Kidney (tissue), 14 donors: ENCODE data around the gene SLC12A7. TPM values are rescaled to one million over a fixed set of nuclear protein-coding genes. Genes with fewer than 3 reads are reported as not detected.
"Not testable (repeated sequence)": the region's sequence is repeated elsewhere in the genome, so short reads cannot be mapped to it uniquely, and the experiment has no call there.

ENCODE experiments used
- DNase-seq, 5 donors: peaks; one replicate each; pipeline ENCODE4 v3.0.0-alpha.2; 2013 to 2020
- FAIRE-seq: peaks from 2 replicates; lab custom pipeline; 2012; peaks lifted over from hg19 to GRCh38; lab: Jason Lieb, UNC
- H3K27ac ChIP-seq, 2 donors: one replicate each; pipeline ENCODE4 v1.7.0; 2013; ENCODE audit warnings: low read depth in 2 of 2, low read length in 2 of 2, inconsistent platforms in 1 of 2
- H3K27me3 ChIP-seq: one replicate; pipeline ENCODE4 v1.7.1; 2013; ENCODE audit warnings: low read length, inconsistent platforms; ENCODE audit not compliant: control insufficient read depth, insufficient read depth
- H3K36me3 ChIP-seq, 3 donors: one replicate each; pipeline versions ENCODE4 v1.7.0 to v1.7.1; 2013; ENCODE audit warnings: low read length in 3 of 3, control low read depth in 1 of 3, inconsistent platforms in 1 of 3; ENCODE audit not compliant: insufficient read depth in 3 of 3, control insufficient read depth in 2 of 3
- H3K4me1 ChIP-seq, 3 donors: one replicate each; pipeline versions ENCODE4 v1.7.0 to v1.7.1; 2013; ENCODE audit warnings: low read length in 3 of 3, inconsistent platforms in 1 of 3, low read depth in 1 of 3; ENCODE audit not compliant: control insufficient read depth in 2 of 3, insufficient read depth in 2 of 3
- H3K4me3 ChIP-seq, 3 donors: one replicate each; pipeline versions ENCODE4 v1.7.0 to v1.8.1; 2013; ENCODE audit warnings: low read length in 3 of 3, control low read depth in 1 of 3, inconsistent platforms in 1 of 3
- H3K9ac ChIP-seq, 3 donors: one replicate each; pipeline versions ENCODE4 v1.7.0 to v1.7.1; 2013; ENCODE audit warnings: low read length in 3 of 3, control low read depth in 1 of 3, inconsistent platforms in 1 of 3
- H3K9me3 ChIP-seq, 3 donors: one replicate each; pipeline versions ENCODE4 v1.7.0 to v1.7.1; 2013; ENCODE audit warnings: low read length in 3 of 3, control low read depth in 1 of 3, inconsistent platforms in 1 of 3; ENCODE audit not compliant: control insufficient read depth in 2 of 3, insufficient read depth in 1 of 3
- intact Hi-C: fragments of 100-400 bp; cut with DNase I; formaldehyde crosslinking; loops from one replicate; pipeline ENCODE4 v1.11.1; 2022
- polyA plus RNA-seq: library from polyadenylated mRNA; stranded (reverse); fragments of 350-450 nt; fragmentation: Illumina TruSeq; extraction: RNeasy Lipid Tissue Mini Kit (QIAGEN cat#74804); gene quantifications from one replicate; pipeline ENCODE4 v1.2.3, GENCODE V29; 2014; ENCODE audit warnings: low read depth, low replicate concordance; ENCODE audit not compliant: insufficient read depth
- total RNA-seq: library from RNA; stranded (reverse); fragmentation: NEBNext Ultra II Directional; extraction: Animal tissue kit (Norgen Biotek cat#: 25700); gene quantifications from one replicate; pipeline ENCODE4 v1.2.1, GENCODE V29; 2021
- TF ChIP-seq, protein P1 (sequence below): IDR thresholded peaks from 3 replicates; pipeline ENCODE4 v1.5.1; 2012; ENCODE audit warnings: mild to moderate bottlenecking, moderate library complexity, borderline replicate concordance; ENCODE audit not compliant: insufficient read depth; ENCODE audit errors: extremely low read depth
- donor health status: control.
- donor health status: control.
- donor health status: control.
- donor health status: control.
- donor health status: control.
- donor health status: DM: yes; HTN: yes; CAD: no.
- donor health status: Normal renal cell carcinoma (clear cell type).

The SLC12A7 gene
- total and polyA plus RNA-seq, 2 donors from 2014 or later = 28.2 to 92.9 TPM

DNA sequence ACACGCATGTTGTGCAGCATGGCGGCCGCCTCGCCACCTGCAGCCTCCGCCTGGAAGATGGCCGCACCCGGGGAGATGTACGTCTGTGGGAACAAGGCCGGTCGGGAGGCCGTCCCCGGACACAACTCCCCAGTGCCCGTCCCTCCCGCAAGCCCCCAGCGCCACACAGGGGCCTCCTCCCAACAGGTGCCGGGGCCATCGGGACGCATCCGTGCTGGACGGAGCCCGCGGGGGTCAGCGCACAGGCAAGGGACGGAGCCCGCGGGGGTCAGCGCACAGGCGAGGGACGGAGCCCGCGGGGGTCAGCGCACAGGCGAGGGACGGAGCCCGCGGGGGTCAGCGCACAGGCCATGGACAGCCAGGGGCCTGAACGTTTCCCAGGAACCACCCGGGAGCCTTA lies 26.5 kb downstream of the SLC12A7 start:
- Histone ChIP-seq H3K27ac (no peak overlapping the region), H3K9me3 (no peaks in the 10 kb centered on the region), H3K36me3 (peaks cover 0 to 37% (median 16%) of the 10 kb centered on the region in 3 donors), H3K4me1 (peaks cover 0 to 9% (median 4%) of the 10 kb centered on the region in 3 donors), H3K27me3 (no peaks in the 10 kb centered on the region), H3K4me3 (no peak overlapping the region), H3K9ac (no peak overlapping the region)
- FAIRE-seq = no peak
- no peak for DNase-seq
- TF ChIP-seq, protein P1, sequence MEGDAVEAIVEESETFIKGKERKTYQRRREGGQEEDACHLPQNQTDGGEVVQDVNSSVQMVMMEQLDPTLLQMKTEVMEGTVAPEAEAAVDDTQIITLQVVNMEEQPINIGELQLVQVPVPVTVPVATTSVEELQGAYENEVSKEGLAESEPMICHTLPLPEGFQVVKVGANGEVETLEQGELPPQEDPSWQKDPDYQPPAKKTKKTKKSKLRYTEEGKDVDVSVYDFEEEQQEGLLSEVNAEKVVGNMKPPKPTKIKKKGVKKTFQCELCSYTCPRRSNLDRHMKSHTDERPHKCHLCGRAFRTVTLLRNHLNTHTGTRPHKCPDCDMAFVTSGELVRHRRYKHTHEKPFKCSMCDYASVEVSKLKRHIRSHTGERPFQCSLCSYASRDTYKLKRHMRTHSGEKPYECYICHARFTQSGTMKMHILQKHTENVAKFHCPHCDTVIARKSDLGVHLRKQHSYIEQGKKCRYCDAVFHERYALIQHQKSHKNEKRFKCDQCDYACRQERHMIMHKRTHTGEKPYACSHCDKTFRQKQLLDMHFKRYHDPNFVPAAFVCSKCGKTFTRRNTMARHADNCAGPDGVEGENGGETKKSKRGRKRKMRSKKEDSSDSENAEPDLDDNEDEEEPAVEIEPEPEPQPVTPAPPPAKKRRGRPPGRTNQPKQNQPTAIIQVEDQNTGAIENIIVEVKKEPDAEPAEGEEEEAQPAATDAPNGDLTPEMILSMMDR = no peak
- intact Hi-C loops = no loop called here

DNA sequence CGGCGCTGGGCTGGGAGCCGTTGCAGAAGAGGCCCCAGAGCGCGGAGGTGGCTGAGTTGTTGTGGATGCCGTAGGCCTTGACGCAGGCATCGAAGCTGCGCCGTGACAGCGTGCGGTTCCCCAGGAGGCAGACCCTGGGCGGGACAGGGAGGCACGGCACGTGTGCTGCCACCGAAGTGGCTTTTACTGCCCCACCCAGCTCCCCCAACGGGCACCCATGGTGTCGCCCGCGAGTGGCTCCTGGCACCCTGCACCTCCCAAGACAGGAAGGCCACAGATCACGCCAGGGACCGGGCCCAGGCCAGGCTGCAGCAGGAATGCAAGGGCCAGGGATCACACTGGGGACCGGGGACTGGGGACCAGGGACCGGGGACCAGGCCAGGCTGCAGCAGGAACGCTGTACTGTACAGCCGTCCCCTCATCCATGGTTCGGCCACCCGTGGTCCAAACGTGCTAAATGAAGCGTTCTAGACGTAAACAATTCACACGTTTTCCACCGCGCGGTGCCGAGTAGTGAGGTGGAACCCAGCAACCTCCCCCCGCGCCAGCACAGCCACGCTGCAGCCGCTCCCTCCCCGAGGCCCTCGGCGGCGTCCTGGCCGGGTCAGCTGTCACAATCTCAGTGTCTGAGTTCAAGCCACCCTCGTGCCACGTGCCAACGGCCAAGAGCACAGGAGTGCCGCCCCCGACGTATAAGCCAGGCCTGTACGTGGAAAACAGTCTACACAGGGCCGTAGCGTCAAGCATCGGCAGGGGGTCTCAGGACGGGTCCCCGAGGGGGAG lies 27.8 kb downstream of the SLC12A7 start:
- Histone ChIP-seq H3K9me3 (no peaks in the 10 kb centered on the region), H3K27ac (no peak overlapping the region), H3K36me3 (peaks cover 0 to 40% (median 16%) of the 10 kb centered on the region in 3 donors), H3K4me1 (no peaks in the 10 kb centered on the region), H3K9ac (no peak overlapping the region), H3K27me3 (no peaks in the 10 kb centered on the region), H3K4me3 (no peak overlapping the region)
- TF ChIP-seq, protein P1 = no peak
- DNase-seq = no peak
- intact Hi-C loops = no loop called here
- no peak for FAIRE-seq

DNA sequence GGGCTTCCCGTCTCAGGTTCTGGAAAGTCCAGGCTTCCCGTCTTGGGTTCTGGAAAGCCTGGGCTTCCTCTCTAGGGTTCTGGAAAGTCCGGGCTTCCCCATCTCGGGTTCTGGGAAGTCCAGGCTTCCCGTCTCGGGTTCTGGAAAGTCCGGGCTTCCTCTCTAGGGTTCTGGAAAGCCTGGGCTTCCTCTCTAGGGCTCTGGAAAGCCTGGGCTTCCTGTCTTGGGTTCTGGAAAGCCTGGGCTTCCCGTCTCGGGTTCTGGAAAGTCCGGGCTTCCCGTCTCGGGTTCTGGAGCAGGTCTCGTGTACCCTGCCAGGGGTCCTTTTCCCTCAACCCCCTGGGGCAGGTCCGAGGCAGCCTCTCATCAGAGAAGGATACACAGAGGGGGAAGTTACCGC lies 28.8 kb downstream of the SLC12A7 start:
- not testable (repeated sequence) for H3K27ac ChIP-seq, FAIRE-seq

DNA sequence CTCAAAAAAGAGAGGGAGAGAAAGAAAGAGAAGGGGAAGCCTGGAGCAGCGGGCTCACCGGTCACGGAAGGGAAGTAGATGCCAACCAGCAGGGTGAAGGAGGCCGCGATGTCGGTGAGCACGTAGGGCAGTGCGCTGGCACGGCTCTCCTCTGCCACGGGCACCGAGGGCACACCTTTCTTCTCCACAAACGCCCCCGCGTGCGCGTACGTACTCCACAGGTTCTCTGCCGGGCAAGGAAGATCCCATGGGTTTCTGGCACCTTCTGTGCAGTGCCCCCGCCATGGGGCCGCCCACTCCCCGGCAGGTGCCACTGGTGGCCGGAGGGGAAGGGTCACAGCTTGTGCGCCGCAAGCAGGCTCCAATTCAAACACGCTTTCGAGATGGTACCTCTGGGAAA lies 30.3 kb downstream of the SLC12A7 start:
- no peaks in the 10 kb centered on the region for H3K27me3 ChIP-seq
- no peaks in the 10 kb centered on the region for H3K4me1 ChIP-seq
- intact Hi-C loops = no loop called here
- FAIRE-seq = no peak
- H3K9me3 ChIP-seq = no peaks in the 10 kb centered on the region
- no peak overlapping the region for H3K4me3 ChIP-seq
- TF ChIP-seq, protein P1 = no peak
- no peak overlapping the region for H3K9ac ChIP-seq
- H3K36me3 ChIP-seq = peaks cover 0 to 48% (median 12%) of the 10 kb centered on the region in 3 donors
- DNase-seq = no peak
- H3K27ac ChIP-seq = no peak overlapping the region

More for the DNA sequence above, 28.8 kb downstream of the SLC12A7 start:
- H3K27me3 ChIP-seq, H3K4me3 ChIP-seq, intact Hi-C loops, H3K9ac ChIP-seq, H3K9me3 ChIP-seq, DNase-seq, H3K4me1 ChIP-seq: not testable (repeated sequence)
- H3K36me3 ChIP-seq = peaks cover 0 to 42% (median 18%) of the 10 kb centered on the region in 3 donors
